GM19463 (cell line): ENCODE measurements around the gene SIM1.

Experiments
- ATAC-seq: cut with Tn5 transposase; IDR thresholded peaks from one replicate; pipeline ENCODE4 v1.9.1; 2021; ENCODE audit warnings: mild to moderate bottlenecking, moderate library complexity; ENCODE audit not compliant: unreplicated experiment

The SIM1 gene

DNA sequence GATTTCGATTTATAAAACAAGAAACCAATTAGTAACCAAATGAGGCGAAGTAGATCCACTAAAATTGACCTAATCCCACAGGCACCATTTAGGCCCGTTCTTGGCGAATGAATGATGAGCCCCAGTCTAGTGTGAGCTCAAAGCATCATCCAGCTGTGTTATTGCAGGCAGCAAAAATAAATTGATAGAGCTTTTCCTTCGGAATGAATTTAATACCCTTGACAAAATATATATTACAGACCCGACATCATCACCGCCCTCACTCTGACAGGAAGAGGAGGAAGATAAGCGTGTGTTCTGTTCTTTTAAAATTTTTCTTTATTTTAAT lies 7.8 kb downstream of the SIM1 start:
- ATAC-seq = no peak

DNA sequence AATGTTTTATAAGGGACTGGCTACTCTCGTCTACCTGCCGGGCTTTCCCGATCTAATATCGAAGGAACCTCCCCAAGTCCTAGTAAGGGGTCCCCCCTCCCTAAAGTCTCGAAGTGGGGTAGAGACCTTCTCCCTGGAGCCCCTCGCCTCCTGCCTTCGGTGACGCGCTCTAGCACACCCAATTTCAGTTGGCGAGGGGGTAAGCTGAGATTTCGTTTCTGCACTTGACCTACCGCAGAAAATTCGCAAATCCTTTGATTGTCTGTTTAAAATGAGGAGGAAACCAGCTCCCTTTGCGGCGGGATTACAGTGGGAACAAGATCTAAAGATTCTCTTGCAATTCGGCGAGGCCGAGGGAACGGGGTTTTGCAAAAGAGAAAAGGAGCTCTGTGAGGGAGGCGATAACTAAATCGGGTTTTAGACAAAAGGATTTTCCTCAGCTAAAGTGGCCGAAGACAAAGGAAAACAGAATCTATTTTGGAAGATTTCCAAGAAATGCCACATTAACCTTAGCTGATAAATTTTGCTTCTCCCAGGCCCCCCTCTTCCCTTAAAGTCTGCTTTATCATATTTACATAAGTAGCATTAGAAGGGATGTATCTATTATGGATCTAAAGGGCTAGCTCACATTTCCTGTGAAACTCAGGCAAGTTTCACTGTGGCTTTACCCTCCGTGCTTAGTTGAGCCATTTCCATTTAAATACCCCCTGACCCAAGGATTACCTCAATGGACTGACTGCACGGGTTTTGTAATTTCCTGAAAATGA lies 8.4 kb downstream of the SIM1 start:
- no peak for ATAC-seq

DNA sequence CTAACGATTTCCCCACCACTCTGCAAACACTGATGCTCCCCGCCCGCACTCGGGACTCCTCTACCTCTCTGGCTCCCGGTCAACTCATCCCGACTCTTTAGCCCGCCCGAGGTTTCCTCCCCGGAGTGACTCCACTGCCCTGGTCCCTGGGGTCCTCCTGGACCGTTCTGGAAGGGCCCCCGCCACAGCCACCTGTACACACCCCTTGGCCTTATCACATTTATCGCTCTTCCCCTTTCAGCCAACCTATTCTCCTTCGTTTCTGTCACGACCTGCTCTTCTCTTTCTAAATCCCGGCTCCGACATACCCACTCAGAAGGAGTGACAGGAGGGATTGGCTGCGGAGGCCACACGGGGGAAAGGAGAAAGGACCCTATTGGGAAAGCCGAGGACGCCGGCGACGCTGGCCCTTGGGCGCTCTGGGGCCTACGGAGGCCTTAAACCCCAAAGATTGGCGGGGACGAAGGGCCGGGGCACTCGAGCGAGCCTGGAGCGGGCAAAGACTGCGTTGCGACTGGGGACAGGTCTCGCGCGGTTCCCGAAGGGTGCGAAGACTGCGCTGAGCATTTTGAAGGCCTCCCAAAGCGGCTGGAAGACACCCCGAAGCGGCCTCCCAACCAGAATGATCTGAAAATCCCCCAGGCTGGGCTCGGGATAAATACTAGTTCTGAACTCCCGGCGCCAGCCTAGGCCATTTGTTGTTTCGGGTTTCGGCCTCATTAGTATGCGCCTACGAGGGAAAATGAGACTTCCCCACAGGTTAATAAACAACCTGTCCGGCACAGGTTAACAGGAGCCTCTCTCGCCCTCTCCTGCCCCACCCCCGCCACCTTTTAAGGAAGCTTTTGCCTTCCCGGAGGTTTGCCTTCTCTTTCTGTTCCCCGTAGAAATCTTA lies 9.2 kb downstream of the SIM1 start:
- peak; percentile 70 for ATAC-seq

DNA sequence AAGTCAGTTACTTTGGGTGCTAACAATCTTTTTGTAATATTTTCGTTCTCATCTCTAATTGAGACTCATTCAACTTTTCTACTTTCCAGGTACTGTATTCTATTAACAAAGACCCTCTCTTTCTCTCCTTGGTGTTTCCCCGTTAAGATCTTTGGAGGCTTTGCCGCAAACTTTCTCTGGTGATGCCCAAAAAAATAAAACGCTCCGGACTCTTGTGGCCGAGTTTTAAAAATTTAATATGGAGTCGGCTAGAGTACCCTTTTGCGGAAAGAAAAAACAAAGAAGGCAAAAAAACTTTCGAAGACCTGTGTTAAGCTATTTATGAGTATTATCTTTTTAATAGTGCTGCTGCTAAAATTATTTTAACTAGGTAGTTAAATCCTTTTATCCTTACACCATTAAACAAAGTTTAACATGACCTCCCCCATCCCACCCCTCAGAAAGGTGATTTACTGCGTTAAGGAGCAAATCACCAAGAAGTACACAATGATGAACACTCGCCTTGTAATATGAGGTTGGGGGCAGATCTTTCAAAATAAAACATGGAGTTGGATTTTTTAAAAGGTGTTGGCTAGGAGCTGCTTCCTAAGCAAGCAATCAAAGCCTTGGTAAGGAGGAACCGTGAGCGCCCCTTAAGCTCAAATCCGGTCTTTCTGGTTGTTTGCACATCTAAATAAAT lies 10.0 kb downstream of the SIM1 start:
- no peak for ATAC-seq

DNA sequence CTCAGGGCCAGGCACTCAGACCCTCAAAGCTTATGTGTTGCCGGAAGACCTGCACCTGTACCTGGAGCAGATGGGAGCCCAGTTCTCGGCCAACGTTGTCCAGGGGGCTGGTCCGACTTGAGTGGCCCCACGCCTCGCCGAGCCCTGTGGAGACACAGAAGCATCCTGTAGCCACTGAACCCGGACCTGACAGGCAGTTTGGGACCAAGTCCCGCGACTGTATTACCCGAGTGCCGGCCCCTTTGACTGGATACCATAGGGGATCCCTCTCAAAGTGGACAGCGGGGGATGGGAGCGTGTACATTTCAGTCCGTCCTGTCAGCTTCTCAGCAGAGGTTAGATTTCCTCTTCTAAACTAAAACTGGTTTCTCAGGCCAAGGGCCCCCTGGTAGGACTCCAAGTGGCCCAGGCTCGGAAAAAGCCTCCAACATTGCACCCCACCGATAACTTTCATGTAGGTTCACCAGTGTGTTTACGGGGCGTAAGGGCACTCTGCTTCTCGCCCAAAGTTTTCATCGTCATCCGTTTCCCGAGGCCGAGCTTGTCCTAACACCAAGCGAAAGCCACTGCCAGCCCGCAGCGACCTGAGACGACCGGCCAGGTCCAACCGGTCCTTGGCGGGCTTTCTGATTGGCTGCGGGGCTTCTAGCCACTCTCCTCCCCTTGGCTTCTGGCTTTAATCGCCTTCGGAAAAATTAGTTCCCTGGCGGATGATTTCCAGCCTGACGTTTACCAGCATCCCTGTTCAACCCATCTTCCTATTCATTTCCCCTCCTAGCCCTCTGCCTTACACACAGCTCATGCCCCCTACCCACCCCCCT lies 10.8 kb downstream of the SIM1 start:
- no peak for ATAC-seq

DNA sequence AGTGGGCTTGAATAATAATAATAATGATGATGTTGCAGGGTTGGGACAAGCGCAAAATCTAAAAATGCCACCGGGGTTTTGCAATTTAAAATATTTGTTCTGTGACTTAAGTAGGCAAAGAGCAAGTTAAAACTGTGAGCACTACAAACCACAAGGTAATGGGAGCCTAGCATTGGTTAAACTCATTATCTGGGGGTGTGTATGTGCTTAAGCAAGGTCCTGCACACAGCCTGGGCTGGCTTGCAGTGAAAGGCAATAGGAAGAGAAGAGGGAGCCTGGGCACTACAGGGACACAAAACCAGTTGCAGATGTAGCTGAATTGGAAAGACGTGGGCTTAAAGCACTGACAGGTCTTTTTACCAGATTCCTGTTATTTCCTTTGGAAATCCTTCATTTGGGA lies 11.7 kb downstream of the SIM1 start:
- ATAC-seq = no peak

DNA sequence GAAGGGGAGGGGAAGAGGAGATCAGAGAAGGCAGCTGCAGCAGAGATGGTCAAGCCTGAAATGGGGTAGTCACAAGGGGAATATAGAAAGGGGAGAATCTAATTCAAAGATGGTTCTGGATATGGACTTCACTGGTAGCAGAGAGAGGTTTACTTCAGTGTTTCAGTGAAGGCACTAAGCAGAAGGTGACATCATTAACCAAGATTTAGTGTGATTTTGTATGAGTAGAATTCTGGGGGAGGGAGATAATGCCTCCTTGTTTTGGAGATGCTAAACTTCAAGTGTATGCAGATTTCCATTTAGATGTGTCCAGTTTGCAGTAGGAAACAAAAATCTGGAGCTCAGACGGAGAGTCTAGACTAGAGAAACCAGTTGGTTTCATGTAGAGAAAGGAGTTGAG lies 13.1 kb downstream of the SIM1 start:
- ATAC-seq = no peak

DNA sequence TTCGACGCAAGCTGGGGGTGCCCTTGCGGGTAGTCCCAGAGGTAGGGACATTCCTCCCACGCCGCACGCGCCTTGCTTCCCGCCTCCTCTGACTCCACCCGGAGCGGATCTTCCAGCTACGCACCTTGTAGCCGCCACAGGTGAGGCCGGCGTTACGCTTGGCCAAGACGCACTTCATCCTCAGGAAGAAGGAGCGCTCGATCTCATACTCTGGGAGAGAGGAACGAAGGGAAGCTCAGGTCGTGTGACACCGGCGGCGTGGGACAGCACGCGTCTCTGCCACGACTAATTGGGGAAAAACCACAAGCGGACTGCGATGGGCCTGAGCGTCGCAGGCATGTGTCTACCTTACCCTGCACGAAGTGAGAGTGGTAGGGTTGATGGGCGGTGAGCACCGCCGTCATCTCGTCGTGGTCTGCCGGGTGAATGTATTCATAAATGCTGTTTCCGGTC lies 15.5 kb downstream of the SIM1 start:
- ATAC-seq = no peak

DNA sequence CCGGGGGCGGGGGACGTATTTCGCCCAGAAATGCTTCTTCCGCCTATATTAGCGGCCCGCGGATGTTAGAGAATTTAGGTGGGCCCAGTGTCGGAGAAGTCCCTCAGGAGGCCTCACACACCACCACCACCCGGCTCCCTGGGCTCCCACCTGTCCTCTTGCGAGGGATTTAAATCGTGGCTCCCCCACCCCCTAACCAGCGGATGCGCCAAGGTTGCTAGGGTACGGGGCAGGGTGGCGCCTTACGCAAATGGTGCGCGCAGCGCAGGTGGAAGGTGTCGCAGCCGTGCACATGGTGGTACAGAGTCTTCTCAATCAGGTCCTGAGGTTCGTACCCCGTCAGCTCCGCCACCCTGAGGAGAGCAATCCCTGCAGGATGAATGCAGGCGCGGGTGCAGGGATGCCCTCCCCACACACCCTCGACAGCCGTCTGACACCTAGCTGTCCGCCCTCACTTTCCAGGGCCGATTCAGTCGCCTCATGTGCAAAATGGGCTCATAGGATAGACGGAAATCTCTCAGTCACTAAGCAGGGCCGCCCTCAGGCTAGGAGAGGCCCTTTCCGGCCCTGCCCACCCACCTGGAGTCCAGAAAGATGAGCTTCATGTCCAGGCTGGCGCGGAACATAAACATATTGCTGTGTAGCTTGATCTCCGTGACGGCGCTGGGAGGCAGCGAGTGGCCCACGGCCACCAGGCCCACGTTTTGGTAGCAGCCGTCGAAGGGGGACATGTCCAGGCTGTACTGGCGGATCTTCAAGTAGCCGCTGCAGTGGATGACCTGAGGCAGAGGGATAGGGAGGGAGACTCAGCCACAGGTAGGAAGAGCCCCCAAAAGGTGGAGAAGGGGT lies 16.6 kb downstream of the SIM1 start:
- no peak for ATAC-seq

DNA sequence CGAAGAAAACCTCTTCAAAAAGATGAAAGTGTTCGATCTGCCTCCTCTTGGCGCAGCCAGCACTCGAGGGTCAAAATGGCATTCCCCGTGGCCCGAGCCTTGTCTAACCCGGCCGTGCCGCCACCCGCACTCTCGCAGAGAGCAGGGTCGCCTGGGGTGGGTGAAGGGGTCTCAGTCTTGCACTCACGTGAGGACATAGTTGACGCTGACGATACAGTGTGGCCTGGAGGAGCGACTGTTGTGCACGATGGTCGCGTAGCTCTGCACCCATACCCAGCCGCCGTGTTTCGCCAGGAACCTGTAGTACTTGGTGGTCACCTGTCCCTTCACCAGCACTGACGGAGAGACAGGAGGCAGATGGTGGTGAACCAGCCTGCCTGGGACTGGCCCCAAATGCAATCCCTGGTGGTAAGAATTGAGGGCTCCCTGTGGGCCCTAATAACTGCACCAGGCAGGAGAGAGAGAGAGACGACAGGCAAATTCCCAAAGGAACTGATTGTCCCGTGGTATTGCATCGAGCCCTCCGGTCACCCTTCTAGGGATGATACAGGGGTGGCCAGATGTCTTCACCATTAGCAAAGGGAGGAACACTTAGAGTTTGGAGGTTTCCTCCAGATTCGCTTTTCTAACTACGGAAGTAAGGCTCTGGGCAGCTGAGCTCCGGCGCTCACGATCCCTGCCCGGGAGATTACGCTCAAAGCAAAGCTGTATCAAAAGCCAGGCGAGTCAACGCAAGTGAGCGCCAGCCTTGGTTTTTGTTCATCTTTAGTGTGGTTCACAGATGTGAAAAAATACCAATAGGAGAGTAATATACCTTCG lies 17.4 kb downstream of the SIM1 start:
- no peak for ATAC-seq

DNA sequence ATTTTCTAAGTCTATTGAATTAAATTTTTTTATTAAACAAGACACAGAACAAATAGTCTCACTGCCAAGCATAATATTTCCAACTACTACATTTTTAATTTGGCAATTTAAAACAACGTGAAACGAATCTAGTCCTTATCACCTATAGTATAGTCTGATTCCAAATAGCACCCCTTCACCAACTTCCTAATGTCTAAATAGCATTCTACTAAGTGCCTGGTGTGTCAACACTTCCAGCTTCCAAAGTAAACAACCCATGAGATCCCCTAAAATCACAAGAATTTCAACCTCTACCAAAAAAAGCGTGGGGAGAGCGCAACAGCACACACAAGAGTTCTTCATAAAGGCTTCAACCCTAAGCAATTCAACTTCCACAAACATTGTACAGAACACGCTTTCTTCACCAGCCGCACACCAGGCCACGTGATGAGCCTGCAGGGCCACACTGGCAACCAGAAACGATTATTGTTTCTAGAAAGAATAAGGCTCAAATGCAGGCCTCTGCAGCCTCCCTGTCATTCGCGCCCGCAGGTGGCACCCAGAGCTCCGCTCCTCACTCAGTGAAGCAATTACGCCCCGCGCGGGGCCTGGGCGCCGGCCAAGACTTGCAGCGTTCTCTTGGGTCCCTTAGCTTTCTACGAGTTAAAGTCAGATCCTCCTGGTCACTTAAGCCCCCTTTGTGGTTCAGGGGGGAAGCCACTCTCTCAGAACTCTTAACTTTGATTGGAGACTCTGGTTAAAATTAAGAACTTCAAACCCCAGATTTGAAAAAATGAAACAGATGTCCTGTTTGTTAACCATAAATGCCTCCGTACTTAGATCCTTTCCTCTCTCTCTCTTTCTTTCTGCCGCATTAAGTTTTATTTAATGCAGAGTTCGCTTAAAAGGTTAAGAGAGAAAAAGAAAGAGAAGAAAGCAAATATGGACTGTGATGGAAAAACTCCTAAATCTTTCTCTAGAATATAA lies 18.3 kb downstream of the SIM1 start:
- no peak for ATAC-seq

DNA sequence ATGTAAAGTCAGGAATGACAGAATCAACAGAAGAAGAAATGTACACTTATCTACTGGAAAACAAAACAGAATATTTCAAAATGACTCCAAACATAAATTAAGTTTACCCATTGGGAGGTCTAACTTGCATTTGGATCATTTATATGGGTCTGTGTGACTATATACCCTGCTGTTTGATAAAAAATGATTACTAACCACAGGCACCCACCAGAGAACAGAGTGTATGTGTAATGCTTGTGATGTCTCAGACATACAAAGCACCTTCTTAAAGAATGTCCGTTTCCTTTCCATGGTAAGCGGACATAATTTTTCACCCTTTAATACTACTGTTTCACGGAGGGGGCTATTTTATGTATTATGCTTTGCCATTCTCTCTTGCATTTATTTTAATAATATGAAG lies 19.2 kb downstream of the SIM1 start:
- ATAC-seq = no peak

DNA sequence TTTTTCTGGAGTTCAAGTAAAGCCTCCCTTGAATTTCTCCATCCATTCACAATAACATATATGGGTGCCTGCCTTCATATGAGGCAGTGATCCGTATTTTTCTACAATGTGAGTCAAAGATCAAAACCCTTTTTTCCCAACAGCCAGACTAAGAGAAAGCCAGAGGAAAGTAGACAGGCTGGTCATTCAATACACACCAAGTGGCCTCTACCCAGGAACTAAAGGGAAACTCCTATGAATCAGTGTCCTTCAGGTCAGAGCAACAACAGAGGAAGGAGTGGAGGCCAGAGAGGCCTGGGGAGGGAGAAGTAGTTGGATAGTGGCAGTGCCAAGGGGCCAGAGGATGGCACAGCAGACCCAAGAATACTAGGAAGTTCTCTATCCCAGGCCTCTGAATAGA lies 23.8 kb downstream of the SIM1 start:
- no peak for ATAC-seq

DNA sequence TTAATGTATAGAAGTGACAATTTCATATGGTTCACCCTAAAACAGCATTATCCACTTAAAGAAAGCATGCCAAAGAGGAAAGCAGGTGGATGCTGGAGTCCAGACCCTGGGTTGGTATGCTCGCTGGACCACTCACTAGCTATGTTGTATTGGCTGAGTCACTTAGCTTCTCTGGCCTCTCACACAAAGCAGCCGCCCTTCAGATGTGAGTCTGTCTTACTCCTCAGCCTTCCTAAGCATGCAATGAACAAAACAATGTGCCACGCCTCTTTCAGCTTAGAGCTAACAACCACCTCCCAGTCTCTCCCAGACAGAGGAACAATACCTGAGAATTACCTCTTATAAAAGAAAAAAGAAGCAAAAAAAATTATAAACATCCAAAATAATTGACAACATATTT lies 29.4 kb downstream of the SIM1 start:
- ATAC-seq = no peak

DNA sequence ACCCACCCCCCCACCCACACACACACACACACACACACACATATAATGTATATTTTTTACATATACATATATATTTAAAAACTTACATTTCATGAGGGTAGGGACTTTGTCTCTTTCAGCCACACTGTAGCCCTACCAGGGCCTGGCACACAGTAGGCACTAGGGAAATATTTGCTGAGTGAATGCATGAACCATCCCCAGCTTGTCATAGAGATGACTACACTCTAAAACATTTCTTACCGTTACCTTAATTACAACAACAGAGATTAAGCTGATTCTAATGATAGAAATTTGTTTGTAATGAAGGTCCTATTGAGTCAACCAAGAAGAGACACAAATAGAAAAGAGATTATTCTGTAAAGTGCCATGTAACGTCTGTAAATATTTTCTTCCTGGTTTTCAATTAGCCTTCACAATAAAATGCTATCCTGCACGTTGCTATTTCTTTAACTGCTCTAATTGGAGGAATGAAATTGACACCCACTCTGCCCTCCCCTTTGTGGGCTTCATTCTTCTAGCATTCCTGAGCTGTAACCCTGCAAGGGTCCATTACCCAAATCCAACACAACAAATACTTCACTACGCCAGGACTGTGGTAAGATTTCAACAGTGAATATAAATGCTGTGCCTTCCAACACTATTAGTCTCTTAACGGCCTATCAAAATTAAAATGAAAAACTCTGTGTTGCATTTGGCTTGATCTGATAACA lies 30.8 kb downstream of the SIM1 start:
- ATAC-seq = no peak

DNA sequence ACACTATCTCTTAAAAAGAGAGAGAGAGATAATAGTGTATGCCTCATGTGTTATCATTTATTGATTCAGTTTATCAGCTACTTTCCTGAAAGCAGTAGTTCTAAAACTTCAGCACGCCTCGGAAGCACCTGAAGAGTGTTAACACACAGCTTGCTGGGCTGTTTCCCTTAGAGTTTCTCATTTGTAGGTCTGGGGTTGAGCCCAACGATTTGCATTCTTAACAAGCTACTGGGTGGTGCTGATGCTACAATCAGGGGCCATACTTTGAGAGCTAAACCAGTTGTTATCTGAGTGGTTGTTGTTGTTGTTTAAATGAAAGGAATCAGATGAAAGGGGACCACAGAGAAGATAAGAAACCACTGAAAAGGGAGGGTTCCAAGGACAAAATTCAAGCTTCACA lies 32.6 kb downstream of the SIM1 start:
- ATAC-seq = no peak

DNA sequence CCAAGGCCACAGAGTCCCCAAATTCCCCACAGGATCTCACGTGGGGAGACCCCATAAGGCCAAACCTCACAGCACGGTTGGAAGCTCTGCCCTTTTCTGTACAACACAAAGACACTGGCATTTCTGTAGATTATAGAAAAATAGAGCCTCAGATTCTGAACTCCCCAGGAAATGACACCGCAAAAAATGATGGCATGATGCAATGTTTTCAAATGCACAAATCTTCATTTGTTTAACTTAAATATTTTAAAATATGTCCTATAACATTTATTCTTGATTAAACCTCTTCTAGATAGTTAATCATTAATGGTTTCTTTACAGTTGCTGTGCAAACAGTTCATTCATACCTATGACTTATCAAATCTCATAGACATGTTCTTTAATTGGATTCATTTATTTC lies 33.8 kb downstream of the SIM1 start:
- no peak for ATAC-seq
